Heart left ventricle (tissue), 13 donors: ENCODE measurements around the gene DNTT.

Experiments
- CTCF ChIP-seq, 12 donors: fragments of 200-600 bp; sonication (generic) in 4 of 12; IDR thresholded peaks; one replicate each; pipeline versions ENCODE4 v1.5.0 to v1.8.0; 2018 to 2022; ENCODE audit warnings: antibody characterized with exemption in 12 of 12, mild to moderate bottlenecking in 5 of 12
- POLR2A ChIP-seq, 2 donors: fragments of 450-650 bp; IDR thresholded peaks; one replicate each; pipeline ENCODE4 v1.6.1; 2017; ENCODE audit warnings: antibody characterized with exemption in 2 of 2, mild to moderate bottlenecking in 2 of 2, moderate library complexity in 2 of 2
- donor health status: ischemic (EF 13 %, LVEDD 7.1; RV severe dilation, severe dysfunction).
- donor health status: DM: no; HTN: yes; CAD: no.
- donor health status: DM: no; HTN: no; CAD: no.
- donor health status: ischemic (EF 25% LVEDD 6.9; RV normal size, moderate dysfunction).
- donor health status: ischemic (EF 25% LVEDD 5.7; RV mildly dilated, moderate dysfunction).
- donor health status: ischemic (EF 35%, LVEDD 5.7; RV mildly dilated, moderate dysfunction).
- donor health status: nonischemic (EF 11% LVEDD 7.7; RV severe dilation, severe dysfunction).
- donor health status: DM: yes; HTN: yes; CAD: no.
- donor health status: PGD.
- donor health status: ischemic (EF 29% LVEDD 5.4; RV normal size, mild dysfunction).
- donor health status: nonischemic (EF 23%, LVEDD 6.1; RV moderate dilation, normal function).

- TF ChIP-seq POLR2A (IDR thresholded peaks at IDR 0.05) (no peak), CTCF (IDR thresholded peaks at IDR 0.05) (no peak)
Measured at GRCh38 chr10:96261132-96261531, 43.1 kb upstream of the DNTT start.
